Kidney capillary endothelial cell (primary cell): Measurements from ENCODE around the gene POLR3H.

ENCODE experiments used
- DNase-seq: peaks from one replicate; pipeline ENCODE4 v3.0.0-alpha.2; 2018; ENCODE audit warnings: low spot score

POLR3H gene

DNA sequence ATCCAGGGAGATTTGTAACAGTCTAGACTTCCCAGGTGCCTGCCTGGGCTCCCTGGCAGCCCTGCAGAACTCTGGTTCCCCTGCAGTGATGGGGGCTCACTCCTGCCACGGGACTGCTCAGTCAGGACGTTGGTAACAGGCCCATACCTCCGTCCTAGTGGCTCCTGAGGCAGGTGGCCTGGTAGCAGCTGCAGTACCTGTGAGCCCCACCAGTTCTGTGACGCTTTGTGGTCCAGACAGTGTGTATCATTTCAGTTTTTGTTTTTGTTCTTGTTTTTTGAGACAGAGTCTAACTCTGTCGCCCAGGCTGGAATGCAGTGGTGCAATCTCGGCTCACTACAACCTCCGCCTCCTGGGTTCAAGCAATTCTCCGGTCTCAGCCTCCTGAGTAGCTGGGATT is 27.8 kb downstream of the POLR3H start:
- no peak for DNase-seq

DNA sequence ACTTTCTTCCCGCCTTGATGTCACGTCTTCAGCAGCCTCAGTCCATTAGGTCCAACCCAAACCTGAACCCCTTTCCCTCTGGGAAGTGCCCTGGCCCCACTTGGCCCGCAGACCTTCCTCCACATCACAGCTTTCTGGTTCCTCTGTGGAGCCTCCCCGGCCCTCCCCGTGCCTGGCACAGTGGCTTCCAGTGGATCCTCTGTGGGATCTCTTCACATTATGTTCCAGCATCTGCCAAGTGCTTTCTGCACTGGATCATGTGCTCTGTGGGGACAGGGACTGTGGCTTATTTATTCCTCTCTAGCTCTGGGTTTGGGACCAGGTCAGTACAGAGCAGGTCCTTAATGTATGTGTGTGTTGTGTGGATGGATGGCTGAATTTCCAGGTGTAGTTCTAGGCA is 30.9 kb downstream of the POLR3H start:
- DNase-seq: no peak

DNA sequence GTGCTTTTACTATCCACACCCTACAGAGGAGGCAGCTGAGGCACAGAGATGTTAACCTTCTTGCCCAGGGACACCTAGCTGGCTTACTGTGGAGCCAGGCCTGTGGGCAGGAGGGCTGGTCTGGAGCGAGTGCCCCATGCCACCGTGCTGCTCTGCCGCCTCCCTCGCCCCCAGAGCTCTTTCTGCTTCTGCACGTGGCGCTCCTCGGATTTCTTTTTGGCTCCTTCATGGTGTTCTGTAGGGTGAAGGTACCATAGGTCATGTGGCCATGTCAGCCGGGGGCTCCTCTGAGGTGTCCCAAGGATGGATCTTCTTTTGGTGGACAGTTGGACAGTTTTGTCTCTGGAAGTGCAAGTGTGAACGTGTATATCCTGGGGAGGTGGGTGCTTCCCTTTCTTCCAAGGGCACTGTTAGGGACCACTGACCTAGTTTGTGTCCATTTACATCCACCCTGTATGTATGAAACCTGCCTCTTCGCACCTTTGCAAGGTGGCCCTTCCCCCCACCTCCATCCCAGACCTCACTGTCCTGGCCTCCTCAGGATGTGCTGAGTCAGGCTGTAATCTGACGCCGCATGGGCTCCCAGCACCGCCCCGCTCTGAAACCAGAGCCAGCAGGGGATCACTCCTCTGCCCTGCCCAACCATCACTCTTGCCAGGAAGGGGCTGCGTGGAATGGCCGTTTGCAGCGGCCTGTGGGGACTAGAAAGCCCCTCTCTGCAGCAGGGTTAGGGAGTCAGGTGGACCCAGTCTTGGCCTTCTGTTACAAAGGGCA is 31.7 kb downstream of the POLR3H start:
- DNase-seq: no peak

DNA sequence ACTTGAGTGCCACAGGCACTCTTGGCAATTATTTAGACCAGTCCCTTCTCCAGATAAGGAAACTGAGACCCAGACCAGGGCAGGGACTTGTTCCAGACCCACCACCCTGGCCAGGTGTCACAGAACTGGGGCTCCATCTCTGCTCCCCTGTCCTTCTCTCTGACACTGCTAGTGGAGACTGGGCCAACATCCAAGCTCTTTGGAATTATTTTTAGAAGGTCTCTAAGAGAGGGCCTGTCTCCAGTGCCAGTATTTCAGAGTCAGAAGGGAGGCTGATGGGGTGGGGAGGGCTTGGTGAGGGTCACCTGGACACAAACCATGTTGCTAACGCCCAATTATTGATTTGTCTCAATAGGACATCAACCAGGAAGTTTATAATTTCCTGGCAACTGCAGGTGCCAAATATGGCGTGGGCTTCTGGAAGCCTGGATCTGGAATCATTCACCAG is 32.7 kb downstream of the POLR3H start:
- no peak for DNase-seq

DNA sequence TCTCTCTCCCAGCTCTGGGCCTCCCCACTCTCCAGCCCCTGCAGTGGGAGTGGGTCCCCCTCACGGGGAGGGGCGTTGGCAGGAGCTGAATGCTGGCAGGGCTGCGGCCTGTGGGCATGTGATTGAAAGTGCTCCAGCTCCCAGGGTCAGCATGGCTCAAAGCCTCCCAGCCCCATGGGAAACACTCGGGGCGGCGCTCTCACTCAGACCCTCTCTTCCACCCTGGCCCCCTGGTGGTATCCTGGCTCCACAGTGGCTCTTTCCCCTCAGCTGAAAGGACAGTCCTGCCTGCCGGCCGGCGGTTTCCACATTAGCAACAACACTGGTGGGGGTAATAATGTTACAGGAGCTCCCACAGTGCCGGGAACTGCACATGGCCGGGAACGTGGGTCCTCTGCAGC is 35.5 kb downstream of the POLR3H start:
- DNase-seq: no peak

DNA sequence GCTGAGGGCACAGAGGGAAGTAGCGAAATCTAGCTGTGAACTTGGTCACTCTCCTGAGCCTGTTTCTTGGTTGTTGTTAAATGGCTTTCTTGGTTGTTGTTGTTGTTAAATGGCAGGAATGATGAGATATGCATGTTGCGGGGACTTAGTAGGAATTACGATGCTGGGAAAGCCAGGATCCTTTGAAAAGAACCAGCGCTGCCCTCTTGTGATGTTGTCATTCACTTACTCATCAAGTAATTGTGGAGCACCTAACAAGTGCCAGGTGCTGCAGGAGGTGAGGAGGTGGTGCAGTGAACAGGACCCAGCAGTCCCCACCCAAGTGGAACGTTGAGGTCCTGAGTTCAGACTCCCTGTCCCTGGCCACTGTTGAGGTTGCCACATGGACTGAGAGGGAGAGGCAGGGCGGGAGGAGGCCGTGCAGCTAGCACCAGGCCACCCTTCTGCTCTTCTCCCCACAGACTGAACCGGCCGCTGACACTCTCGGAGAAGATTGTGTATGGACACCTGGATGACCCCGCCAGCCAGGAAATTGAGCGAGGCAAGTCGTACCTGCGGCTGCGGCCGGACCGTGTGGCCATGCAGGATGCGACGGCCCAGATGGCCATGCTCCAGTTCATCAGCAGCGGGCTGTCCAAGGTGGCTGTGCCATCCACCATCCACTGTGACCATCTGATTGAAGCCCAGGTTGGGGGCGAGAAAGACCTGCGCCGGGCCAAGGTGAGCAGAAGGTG is 36.8 kb downstream of the POLR3H start:
- DNase-seq: no peak

DNA sequence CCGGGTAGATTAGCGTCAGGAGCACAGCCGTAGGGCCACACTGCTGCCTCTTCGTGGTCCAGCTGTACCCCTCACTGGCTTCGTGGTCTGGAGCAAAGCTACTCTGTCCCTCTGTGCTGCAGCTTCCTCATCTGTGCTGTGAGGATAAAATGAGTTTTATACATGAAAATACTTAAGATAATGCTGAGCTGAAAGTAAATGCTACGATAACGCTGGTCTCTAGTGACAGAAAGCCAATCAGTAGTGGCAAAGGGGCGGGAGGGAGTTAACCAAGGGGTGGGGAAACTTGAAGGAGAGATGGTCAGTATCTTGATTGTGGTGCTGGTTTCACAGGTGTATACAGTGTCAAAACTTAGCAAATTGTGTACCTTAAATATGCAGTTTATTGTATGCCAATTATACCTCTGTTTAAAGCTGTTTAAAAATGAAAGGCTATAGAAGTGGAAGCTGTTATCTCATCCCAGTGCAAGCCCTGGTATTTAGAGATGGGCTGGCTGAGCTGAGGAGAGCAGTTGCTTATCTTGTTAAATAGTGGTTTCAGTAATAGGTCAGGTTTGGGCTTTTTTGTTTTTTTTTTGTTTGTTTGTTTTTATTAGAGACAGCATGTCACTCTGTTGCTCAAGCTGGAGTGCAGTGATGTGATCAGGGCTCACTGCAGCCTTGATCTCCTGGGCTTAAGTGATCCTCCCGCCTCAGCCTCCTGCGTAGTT is 38.6 kb downstream of the POLR3H start:
- no peak for DNase-seq

DNA sequence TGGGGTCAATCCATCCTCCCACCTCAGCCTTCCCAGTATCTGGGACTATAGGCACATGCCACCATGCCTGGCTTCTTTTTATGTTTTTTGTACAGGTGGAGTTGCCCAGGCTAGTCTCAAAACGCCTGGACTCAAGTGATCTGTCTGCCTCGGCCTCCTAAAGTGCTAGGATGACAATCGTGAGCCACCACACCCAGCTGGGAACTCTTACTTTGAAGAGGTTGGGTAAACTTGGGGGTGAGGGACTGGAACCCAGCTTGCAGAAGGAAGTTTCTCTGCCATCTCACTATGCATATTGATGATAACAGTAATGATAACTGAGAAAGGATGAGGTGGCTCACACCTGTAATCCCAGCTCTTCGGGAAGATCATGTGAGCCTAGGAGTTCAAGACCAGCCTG is 39.5 kb downstream of the POLR3H start:
- DNase-seq: no peak

DNA sequence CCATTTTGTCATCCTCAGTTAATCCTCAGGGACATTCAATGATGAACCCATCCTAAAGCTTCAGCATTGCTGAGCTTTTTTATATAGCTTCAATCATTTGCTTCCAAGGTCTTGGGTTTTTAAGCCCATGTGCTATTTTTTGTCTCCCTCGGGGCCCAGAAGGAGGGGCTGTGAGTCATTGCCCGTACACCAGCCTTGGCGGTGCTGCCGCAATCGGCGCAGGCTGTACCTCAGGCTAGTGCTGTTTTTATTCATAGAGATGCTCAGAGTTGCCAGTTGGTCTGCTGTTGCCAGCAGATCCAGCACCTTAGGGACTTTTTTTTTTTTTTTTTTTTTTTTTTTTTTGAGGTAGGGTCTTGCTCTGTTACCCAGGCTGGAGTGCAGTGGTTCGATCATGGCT is 39.9 kb downstream of the POLR3H start:
- DNase-seq: no peak

DNA sequence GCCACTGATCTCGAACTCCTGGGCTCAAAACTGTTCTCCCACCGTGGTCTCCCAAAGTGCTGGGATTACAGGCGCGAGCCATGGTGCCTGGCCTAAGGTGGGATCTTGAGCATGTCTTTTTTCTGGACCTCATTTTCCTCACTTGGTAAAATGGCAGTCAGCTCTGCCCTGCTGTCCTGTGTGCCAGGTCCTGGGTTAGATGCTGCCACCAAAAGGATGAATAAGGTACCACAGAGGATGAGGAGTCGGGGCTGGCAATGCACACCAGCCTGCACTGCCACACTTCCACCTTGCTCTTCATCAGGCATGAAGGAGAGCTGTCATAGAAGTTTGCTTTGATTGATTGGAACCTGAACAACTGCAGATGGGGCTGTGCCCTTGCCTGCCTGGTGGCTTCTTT is 43.1 kb downstream of the POLR3H start:
- DNase-seq: no peak

DNA sequence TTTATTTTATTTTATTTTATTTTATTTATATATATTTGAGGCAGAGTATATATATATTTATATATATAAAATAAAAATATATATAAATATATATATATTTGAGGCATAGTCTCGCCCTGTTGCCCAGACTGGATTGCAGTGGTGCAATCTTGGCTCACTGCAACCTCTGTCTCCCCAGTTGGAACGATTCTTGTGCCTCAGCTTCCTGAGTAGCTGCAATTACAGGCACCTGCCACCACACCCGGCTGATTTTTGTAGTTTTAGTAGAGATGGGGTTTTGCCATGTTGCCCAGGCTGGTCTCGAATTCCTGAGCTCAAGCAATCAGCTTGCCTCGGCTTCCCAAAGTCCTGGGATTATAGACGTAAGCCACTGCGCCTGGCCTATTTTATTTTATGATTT is 44.0 kb downstream of the POLR3H start:
- DNase-seq: no peak

DNA sequence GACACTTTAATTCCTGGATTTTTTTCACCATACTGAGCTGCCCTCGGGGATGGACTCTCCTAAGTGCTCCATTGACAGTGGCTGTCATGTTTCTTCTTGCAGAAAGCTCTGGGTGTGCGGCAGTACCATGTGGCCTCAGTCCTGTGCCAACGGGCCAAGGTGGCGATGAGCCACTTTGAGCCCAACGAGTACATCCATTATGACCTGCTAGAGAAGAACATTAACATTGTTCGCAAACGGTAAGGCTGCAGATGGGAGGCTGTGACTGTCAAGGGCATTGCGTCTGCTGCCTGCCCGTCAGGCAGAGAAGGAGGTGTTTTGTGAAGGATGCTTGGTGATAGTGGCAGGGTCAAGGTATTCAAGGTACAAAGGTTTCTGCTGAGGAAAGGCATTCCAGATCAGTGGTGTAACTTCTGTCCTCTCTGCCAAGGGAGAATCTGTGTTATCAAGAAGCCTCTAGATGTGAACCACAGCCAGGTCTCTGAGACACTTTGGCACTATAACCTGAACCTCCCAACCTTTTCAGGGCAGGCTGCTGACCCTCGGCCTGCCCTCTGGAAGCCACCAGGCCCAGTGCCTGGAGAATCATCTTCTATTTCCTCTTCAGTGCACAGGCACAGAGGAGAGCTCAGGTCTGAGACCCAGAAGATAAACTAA is 44.5 kb downstream of the POLR3H start:
- DNase-seq: no peak

DNA sequence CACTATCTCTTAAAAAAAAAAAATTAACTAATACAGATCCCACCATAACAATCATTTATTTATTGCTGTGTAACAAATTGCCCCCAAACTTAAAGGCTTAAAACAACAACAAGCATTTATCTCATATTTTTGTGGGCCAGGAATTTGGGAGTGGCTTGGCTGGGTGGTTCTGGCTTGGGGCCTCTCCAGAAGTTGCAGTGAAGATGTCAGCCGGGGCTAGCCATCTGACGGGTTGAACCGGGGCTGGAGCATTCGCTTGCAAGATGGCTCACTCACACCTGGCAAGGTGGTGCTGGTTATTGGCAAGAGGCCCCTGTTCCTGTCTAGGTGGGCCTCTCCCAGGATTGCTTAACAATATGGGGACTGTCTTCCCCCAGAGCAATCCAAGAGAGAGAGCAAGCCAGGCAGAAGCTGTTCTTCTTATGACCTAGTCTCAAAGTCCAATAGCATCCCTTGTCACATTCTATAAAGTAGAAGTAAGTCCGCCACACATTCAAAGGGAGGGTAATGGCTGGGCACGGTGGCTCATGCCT is 45.9 kb downstream of the POLR3H start:
- no peak for DNase-seq

DNA sequence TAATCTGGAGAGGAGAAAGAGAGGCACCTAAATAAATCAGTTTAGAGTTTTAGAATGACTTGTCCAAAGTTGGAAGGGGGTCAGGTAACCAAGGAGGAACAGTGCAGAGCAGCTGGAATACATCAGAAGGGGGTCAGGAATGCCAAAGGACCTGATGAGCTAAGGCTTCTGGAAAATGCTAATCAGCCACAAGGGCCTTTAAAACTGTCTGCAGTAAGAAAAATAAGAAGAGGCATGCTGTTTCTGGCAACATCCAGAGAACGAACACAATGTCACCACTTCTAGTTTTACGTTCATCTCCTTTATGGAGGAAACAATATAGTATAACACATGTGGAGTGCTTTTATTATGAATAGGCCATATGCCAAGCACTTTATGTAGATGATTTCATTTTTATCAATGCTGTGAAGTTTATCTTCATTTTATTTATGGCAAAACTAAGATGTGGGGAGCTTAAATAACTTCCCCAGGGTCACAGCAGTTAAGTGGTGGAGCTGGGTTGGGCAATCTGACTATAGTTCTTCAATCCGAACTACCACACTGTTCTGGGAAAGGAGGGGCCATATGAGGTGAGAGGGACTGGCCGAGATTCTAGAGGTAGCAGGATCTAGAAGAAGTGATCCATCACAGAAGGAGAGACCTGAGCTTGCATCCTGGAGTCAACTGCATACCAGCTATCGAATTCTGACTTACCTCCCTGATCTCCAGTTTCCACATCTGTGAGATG is 52.7 kb downstream of the POLR3H start:
- DNase-seq: no peak

DNA sequence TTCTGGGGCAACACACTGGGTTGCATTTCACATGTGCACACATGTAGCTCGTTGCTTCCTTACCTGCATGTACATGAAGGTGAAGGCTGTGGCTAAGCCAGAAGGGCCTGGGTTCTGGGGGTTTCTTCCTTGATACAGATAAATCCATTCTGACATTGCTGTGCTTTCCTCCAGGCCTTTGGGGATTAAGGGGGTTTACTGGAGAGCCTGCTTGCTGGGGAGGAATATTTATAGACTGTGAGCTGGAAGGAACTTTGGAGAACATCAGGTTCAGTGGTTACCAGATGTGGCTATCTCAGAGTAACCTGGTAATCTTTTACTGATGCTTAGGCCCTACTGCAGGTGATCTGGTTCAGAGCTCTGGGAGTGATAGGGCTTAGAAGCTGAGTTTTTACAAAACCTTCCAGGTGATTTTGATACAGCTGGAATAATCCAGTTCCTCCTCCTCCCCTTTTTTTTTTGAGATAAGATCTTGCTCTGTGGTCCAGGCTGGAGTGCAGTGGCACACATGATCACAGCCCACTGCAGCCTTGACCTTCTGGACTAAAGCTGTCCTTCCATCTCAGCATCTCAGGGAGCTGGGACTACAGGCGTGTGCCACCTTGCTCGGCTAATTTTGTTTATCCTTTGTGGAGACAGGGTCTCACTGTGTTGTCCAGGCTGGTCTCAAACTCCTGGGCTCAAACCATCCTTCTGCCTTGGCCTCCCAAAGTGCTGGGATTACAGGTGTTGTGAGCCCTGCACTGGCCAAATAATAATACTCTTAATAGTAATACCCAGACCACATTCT is 55.5 kb downstream of the POLR3H start:
- DNase-seq: no peak

DNA sequence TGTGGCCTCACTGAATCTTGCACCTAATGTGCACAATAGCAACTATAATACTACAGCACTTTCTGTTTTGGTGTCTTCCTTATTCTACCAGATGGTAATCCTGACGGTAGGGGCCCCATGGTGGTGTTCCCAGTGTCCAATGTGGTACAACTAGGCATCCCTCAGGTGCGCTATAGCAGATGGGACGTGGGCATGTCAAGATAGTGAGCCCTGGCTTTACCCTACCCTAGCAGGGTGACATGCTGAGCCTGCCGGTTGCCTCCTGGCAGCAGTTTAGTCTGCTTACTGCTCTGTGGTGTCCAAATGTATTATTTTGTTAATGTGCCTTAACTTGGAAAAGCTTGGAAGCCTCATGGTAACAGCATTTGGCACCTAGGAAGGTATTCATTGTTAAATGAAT is 56.2 kb downstream of the POLR3H start:
- DNase-seq: no peak

DNA sequence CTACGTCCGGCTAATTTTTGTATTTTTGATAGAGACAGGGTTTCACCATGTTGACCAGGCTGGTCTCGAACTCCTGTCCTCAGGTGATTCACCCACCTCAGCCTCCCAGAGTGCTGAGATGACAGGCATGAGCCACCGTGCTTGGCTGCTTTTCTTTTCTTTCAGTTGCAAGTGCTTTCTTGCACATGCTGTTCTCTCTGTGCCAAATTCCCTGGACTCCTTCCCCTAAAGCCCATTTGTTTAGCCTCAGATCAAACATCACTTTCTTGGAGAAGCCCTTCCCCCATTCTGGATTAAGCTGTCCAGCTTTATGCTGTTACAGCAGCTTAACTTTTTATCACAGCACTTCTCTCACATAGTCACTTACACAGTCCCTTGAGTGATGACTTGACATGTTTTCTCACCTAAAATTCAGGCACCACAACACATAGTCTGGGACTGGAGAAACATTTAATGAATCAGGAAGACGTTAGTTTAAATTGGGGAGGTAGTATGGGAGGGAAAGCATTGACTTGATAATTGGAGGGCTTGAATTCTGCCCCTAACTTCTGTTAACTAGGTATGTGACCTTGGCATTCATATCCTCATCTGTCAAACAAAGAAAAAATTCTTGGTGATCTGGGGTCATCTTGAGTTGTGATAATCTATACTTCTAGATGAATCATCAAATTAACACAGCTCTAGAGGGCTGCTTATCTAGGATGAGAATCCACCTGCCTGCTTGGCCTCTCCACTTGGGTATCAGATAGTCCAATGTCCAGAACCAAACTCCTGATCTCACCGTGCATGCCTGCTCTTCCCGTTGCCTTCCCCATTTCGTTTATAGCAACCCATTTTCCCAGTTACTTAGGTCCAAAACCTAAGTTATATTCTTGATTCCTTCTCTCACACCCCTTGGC is 57.0 kb downstream of the POLR3H start:
- no peak for DNase-seq

DNA sequence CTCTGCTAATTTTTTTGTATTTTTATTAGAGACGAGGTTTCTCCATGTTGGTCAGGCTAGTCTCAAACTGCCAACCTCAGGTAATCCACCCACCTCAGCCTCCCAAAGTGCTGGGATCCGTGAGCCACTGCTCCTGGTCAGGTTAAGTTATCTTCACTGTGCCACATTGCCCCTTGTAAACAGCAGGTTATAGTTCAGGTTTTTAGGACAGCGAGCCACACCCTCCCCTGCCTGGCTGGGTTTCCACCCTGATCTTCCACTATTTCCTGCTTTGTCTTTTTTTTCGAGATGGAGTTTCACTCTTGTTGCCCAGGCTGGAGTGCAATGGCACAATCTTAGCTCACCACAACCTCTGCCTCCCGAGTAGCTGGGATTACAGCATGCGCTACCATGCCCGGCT is 59.2 kb downstream of the POLR3H start:
- DNase-seq: no peak

DNA sequence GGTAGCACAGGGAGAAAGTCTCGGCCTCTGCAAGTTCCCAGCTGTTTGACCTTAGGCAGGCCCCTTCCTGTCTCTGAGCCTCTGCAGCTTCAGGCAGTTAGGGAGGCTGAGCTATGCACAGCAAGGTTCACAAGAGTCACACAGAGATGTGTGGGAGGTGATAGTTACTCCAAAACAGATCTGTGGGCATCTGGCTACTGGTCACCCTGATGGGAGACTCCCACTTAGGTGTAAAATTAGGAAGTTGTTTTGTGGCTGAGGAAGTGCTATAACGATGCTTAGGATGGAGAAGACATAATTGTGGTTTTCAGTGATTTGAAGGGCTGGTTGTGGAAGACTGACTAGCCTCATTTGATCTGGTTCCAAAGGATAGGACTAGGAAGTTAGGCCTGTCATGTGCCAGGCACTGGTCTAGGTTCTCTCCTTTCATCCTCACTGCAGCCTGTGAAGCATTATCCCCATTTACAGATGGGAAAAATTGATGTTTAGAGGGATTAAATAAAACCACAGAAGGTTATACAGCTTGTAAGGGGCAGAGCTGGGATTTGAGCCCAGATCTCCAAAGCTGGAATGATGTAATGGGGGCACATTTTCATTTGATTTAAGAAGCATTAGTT is 61.8 kb downstream of the POLR3H start:
- no peak for DNase-seq
